GM23338 (cell line): ENCODE data around the gene CASK. TPM values are rescaled to one million over a fixed set of nuclear protein-coding genes. Genes with fewer than 3 reads are reported as not detected.

Experiments
- ATAC-seq: fragments of 200-7000 bp; cut with Tn5 transposase; 3 replicates; pipeline ENCODE4 v1.9.1; 2020
- DNase-seq: peaks from one replicate; pipeline ENCODE4 v3.0.0-alpha.2; 2015; ENCODE audit warnings: low spot score
- H2AFZ ChIP-seq: fragments of 200-600 bp; sonication (generic); 2 replicates; pipeline ENCODE4 v1.8.0; 2016; ENCODE audit warnings: antibody characterized with exemption, mild to moderate bottlenecking, moderate library complexity
- H3F3A ChIP-seq: fragments of 200-600 bp; sonication (generic); replicated peaks from 2 replicates; pipeline ENCODE4 v1.8.0; 2017; ENCODE audit warnings: antibody characterized with exemption, mixed run types, low read depth
- H3K27ac ChIP-seq: fragments of 200-600 bp; sonication (generic); 2 replicates; pipeline ENCODE4 v1.6.1; 2016; ENCODE audit warnings: low read depth
- H3K27me3 ChIP-seq: fragments of 200-600 bp; sonication (generic); 2 replicates; pipeline ENCODE4 v1.8.0; 2016; ENCODE audit warnings: mild to moderate bottlenecking, mixed run types, moderate library complexity; ENCODE audit not compliant: insufficient read depth
- H3K36me3 ChIP-seq: fragments of 200-600 bp; sonication (generic); 2 replicates; pipeline ENCODE4 v1.8.0; 2016; ENCODE audit warnings: mild to moderate bottlenecking; ENCODE audit not compliant: insufficient read depth
- H3K4me1 ChIP-seq: fragments of 200-600 bp; sonication (generic); 2 replicates; pipeline ENCODE4 v1.8.0; 2016; ENCODE audit warnings: mild to moderate bottlenecking, moderate library complexity; ENCODE audit not compliant: insufficient read depth
- H3K4me2 ChIP-seq: fragments of 200-600 bp; sonication (generic); 2 replicates; pipeline ENCODE4 v1.7.1; 2017; ENCODE audit warnings: mixed run types
- H3K4me3 ChIP-seq: fragments of 200-600 bp; sonication (generic); 2 replicates; pipeline ENCODE4 v1.6.1; 2016; ENCODE audit warnings: mixed run types
- H3K79me2 ChIP-seq: fragments of 200-600 bp; sonication (generic); replicated peaks from 2 replicates; pipeline ENCODE4 v1.8.0; 2017; ENCODE audit warnings: mild to moderate bottlenecking; ENCODE audit not compliant: insufficient read depth
- H3K9me2 ChIP-seq: fragments of 200-600 bp; sonication (generic); 2 replicates; pipeline ENCODE4 v1.8.0; 2017; ENCODE audit not compliant: insufficient read depth
- H4K20me1 ChIP-seq: fragments of 200-600 bp; sonication (generic); replicated peaks from 2 replicates; pipeline ENCODE4 v1.8.0; 2017; ENCODE audit warnings: mild to moderate bottlenecking; ENCODE audit not compliant: insufficient read depth
- H3K27ac Mint-ChIP-seq: 2 replicates; pipeline ENCODE4 v1.8.0; 2020; ENCODE audit warnings: inconsistent platforms, mild to moderate bottlenecking, moderate library complexity, mixed read lengths
- H3K27me3 Mint-ChIP-seq: 3 replicates; pipeline ENCODE4 v1.8.0; 2022; ENCODE audit warnings: low read depth, mild to moderate bottlenecking, moderate library complexity, mixed read lengths, inconsistent platforms; ENCODE audit not compliant: insufficient read depth, poor library complexity
- H3K36me3 Mint-ChIP-seq: 3 replicates; pipeline ENCODE4 v1.8.0; 2021; ENCODE audit warnings: low read depth, mild to moderate bottlenecking, inconsistent platforms, moderate library complexity, mixed read lengths
- H3K4me1 Mint-ChIP-seq: 3 replicates; pipeline ENCODE4 v1.8.0; 2020; ENCODE audit warnings: mild to moderate bottlenecking, inconsistent platforms, mixed read lengths
- H3K4me3 Mint-ChIP-seq: 3 replicates; pipeline ENCODE4 v1.8.0; 2021; ENCODE audit warnings: moderate library complexity, mild to moderate bottlenecking, inconsistent platforms, mixed read lengths
- H3K9me3 Mint-ChIP-seq: 3 replicates; pipeline ENCODE4 v1.8.0; 2020; ENCODE audit warnings: moderate library complexity, mild to moderate bottlenecking, inconsistent platforms, mixed read lengths
- CREB1 ChIP-seq: fragments of 250-450 bp; sonication (Bioruptor Pico); IDR thresholded peaks from 2 replicates; pipeline ENCODE4 v1.5.0; 2020; ENCODE audit warnings: low read depth, mild to moderate bottlenecking, moderate library complexity
- CTCF ChIP-seq, 2 experiments: fragments of 200-600 bp in 1 of 2; sonication (generic) in 1 of 2; conservative IDR thresholded peaks; 2 replicates each; pipeline versions ENCODE4 v1.5.1 to v1.6.1; 2016 to 2017; ENCODE audit warnings: antibody characterized with exemption in 2 of 2, low read depth in 2 of 2, mild to moderate bottlenecking in 2 of 2, moderate library complexity in 1 of 2
- ETS1 ChIP-seq: IDR thresholded peaks from 2 replicates; pipeline ENCODE4 v1.6.1; 2016; ENCODE audit warnings: antibody characterized with exemption
- EZH2 ChIP-seq: fragments of 200-600 bp; sonication (generic); IDR thresholded peaks from one replicate; pipeline ENCODE4 v1.8.0; 2017; ENCODE audit warnings: antibody characterized with exemption, mild to moderate bottlenecking, low read depth; ENCODE audit not compliant: unreplicated experiment
- EZH2phosphoT487 ChIP-seq: fragments of 200-600 bp; sonication (generic); IDR thresholded peaks from one replicate; pipeline ENCODE4 v1.8.1; 2018; ENCODE audit warnings: antibody characterized with exemption; ENCODE audit not compliant: unreplicated experiment
- JUNB ChIP-seq: IDR thresholded peaks from one replicate; pipeline ENCODE4 v1.6.1; 2016; ENCODE audit warnings: antibody characterized with exemption; ENCODE audit not compliant: unreplicated experiment
- NANOG ChIP-seq: IDR thresholded peaks from 2 replicates; pipeline ENCODE4 v1.6.1; 2016; ENCODE audit warnings: antibody characterized with exemption, borderline replicate concordance
- POLR2AphosphoS5 ChIP-seq: IDR thresholded peaks from 2 replicates; pipeline ENCODE4 v1.6.1; 2016; ENCODE audit warnings: antibody characterized with exemption, low read depth
- STAT1 ChIP-seq: IDR thresholded peaks from one replicate; pipeline ENCODE4 v1.6.1; 2016; ENCODE audit warnings: antibody characterized with exemption; ENCODE audit not compliant: unreplicated experiment
- ZNF114 ChIP-seq: fragments of 250-450 bp; sonication (Bioruptor Pico); IDR thresholded peaks from 2 replicates; pipeline ENCODE4 v1.5.0; 2020; ENCODE audit warnings: mild to moderate bottlenecking, moderate library complexity
- ZNF331 ChIP-seq: fragments of 250-450 bp; sonication (Bioruptor Pico); IDR thresholded peaks from 2 replicates; pipeline ENCODE4 v1.5.0; 2020; ENCODE audit warnings: low read depth, mild to moderate bottlenecking, moderate library complexity
- polyA plus RNA-seq: library from polyadenylated mRNA; unstranded; fragments of >200 nt; fragmentation: Nextera tagmentation; extraction: Ambion mirVana; gene quantifications from 2 replicates; pipeline ENCODE4 v1.2.1, GENCODE V29; 2016
- total RNA-seq: library from RNA; depleted of rRNA; stranded (reverse); fragments of >200 nt; shearing (Covaris generic); gene quantifications from 2 replicates; pipeline ENCODE4 v1.2.3, GENCODE V29; 2014
- TF ChIP-seq, protein P1 (sequence below): fragments of 250-450 bp; sonication (Bioruptor Pico); IDR thresholded peaks from 2 replicates; pipeline ENCODE4 v1.5.0; 2020; ENCODE audit warnings: mild to moderate bottlenecking, moderate library complexity

Gene CASK
- total and polyA plus RNA-seq, 2 experiments from 2014 or later = 15.3 to 44.4 TPM

DNA sequence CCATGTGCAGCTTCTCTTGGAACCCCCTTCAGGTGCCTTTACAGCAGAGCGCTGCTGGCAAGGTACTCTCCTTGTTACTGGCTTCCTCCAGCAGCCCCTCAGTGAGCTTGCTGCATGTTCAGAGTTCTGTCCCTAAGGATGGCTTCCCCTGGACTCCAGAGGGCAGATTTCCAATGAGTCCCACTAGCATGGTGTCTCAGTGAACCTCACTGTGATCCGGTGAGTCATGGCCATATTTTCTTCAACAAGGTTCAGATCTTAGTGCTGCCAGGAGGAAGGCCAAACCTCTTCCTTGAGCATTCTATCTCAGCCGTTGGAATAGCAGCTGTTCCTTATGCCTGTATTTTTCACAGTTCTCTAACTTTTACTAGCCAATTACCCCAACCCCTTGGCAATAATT lies 98.8 kb downstream of the CASK start:
- Mint-ChIP-seq H3K9me3 (no peaks in the 10 kb centered on the region; the same call in 2 of the 3 replicates), H3K4me1 (peaks cover 11% of the 10 kb centered on the region), H3K27ac (no peak overlapping the region), H3K4me3 (no peak overlapping the region), H3K27me3 (no peaks in the 10 kb centered on the region), H3K36me3 (peaks cover 2% of the 10 kb centered on the region; the same call in 2 of the 3 replicates)
- H3K4me2 ChIP-seq = no peak overlapping the region
- H3K4me3 ChIP-seq = no peak overlapping the region
- no peak for ATAC-seq
- H3K27me3 ChIP-seq = no peaks in the 10 kb centered on the region
- H3K79me2 ChIP-seq = peaks cover 11% of the 10 kb centered on the region; the same call in 1 of the 2 replicates
- TF ChIP-seq STAT1 (no peak), POLR2AphosphoS5 (no peak)
- no peaks in the 10 kb centered on the region for H3F3A ChIP-seq
- H2AFZ ChIP-seq = no peak overlapping the region
- no peak for DNase-seq
- no peaks in the 10 kb centered on the region for H3K36me3 ChIP-seq
- H3K27ac ChIP-seq = no peak overlapping the region
- H4K20me1 ChIP-seq = no peaks in the 10 kb centered on the region
- H3K9me2 ChIP-seq = no peaks in the 10 kb centered on the region
- H3K4me1 ChIP-seq = no peaks in the 10 kb centered on the region

- H3K27me3 ChIP-seq = no peaks in the 10 kb centered on the region
- H3K36me3 ChIP-seq = no peaks in the 10 kb centered on the region
- H3K36me3 Mint-ChIP-seq = peaks cover 2% of the 10 kb centered on the region; the same call in 2 of the 3 replicates
- no peaks in the 10 kb centered on the region for H4K20me1 ChIP-seq
- no peaks in the 10 kb centered on the region for H3K9me2 ChIP-seq
- H3K4me3 Mint-ChIP-seq = no peak overlapping the region
- H3K27ac ChIP-seq = no peak overlapping the region
- H3F3A ChIP-seq = no peaks in the 10 kb centered on the region
- peaks cover 22% of the 10 kb centered on the region; the same call in 1 of the 2 replicates for H3K79me2 ChIP-seq
- H3K4me3 ChIP-seq = no peak overlapping the region
- peaks cover 8% of the 10 kb centered on the region for H3K4me1 Mint-ChIP-seq
- no peaks in the 10 kb centered on the region; the same call in 2 of the 3 replicates for H3K9me3 Mint-ChIP-seq
- no peaks in the 10 kb centered on the region for H3K27me3 Mint-ChIP-seq
- no peak overlapping the region for H3K4me2 ChIP-seq
- ATAC-seq (no peak), DNase-seq (no peak)
- no peaks in the 10 kb centered on the region for H3K4me1 ChIP-seq
- TF ChIP-seq JUNB = no peak
- TF ChIP-seq ETS1 = no peak
- TF ChIP-seq EZH2 = no peak
- TF ChIP-seq EZH2phosphoT487 = no peak
- TF ChIP-seq NANOG = no peak
- no peak for TF ChIP-seq CTCF (conservative IDR thresholded peaks at IDR 0.05; ENCODE audit: low read depth in 2 of 2)
- TF ChIP-seq, protein P1, sequence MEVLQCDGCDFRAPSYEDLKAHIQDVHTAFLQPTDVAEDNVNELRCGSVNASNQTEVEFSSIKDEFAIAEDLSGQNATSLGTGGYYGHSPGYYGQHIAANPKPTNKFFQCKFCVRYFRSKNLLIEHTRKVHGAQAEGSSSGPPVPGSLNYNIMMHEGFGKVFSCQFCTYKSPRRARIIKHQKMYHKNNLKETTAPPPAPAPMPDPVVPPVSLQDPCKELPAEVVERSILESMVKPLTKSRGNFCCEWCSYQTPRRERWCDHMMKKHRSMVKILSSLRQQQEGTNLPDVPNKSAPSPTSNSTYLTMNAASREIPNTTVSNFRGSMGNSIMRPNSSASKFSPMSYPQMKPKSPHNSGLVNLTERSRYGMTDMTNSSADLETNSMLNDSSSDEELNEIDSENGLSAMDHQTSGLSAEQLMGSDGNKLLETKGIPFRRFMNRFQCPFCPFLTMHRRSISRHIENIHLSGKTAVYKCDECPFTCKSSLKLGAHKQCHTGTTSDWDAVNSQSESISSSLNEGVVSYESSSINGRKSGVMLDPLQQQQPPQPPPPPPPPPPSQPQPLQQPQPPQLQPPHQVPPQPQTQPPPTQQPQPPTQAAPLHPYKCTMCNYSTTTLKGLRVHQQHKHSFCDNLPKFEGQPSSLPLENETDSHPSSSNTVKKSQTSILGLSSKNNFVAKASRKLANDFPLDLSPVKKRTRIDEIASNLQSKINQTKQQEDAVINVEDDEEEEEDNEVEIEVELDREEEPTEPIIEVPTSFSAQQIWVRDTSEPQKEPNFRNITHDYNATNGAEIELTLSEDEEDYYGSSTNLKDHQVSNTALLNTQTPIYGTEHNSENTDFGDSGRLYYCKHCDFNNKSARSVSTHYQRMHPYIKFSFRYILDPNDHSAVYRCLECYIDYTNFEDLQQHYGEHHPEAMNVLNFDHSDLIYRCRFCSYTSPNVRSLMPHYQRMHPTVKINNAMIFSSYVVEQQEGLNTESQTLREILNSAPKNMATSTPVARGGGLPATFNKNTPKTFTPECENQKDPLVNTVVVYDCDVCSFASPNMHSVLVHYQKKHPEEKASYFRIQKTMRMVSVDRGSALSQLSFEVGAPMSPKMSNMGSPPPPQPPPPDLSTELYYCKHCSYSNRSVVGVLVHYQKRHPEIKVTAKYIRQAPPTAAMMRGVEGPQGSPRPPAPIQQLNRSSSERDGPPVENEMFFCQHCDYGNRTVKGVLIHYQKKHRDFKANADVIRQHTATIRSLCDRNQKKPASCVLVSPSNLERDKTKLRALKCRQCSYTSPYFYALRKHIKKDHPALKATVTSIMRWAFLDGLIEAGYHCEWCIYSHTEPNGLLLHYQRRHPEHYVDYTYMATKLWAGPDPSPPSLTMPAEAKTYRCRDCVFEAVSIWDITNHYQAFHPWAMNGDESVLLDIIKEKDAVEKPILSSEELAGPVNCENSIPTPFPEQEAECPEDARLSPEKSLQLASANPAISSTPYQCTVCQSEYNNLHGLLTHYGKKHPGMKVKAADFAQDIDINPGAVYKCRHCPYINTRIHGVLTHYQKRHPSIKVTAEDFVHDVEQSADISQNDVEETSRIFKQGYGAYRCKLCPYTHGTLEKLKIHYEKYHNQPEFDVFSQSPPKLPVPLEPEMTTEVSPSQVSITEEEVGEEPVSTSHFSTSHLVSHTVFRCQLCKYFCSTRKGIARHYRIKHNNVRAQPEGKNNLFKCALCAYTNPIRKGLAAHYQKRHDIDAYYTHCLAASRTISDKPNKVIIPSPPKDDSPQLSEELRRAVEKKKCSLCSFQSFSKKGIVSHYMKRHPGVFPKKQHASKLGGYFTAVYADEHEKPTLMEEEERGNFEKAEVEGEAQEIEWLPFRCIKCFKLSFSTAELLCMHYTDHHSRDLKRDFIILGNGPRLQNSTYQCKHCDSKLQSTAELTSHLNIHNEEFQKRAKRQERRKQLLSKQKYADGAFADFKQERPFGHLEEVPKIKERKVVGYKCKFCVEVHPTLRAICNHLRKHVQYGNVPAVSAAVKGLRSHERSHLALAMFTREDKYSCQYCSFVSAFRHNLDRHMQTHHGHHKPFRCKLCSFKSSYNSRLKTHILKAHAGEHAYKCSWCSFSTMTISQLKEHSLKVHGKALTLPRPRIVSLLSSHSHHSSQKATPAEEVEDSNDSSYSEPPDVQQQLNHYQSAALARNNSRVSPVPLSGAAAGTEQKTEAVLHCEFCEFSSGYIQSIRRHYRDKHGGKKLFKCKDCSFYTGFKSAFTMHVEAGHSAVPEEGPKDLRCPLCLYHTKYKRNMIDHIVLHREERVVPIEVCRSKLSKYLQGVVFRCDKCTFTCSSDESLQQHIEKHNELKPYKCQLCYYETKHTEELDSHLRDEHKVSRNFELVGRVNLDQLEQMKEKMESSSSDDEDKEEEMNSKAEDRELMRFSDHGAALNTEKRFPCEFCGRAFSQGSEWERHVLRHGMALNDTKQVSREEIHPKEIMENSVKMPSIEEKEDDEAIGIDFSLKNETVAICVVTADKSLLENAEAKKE (CRISPR knock-in tag) = no peak
- no peak for TF ChIP-seq POLR2AphosphoS5
- TF ChIP-seq ZNF114 = no peak
- no peak for TF ChIP-seq CREB1
- TF ChIP-seq ZNF331 = no peak
- no peak for TF ChIP-seq STAT1
- no peak overlapping the region for H3K27ac Mint-ChIP-seq
- H2AFZ ChIP-seq = no peak overlapping the region
Observed at GRCh38 chrX:41823402-41823801, 100.0 kb downstream of the CASK start.
